Measurements from ENCODE around the gene FAAP20.
A peak's percentile ranks its signal among the peaks of the same experiment; 100 is the strongest.

Gene FAAP20

GRCh38 chr1:2195785-2196184 lies 1.2 kb upstream of the FAAP20 start:
- DNase-seq (ENCODE audit: low read depth in 3 of 3): no peak

DNA sequence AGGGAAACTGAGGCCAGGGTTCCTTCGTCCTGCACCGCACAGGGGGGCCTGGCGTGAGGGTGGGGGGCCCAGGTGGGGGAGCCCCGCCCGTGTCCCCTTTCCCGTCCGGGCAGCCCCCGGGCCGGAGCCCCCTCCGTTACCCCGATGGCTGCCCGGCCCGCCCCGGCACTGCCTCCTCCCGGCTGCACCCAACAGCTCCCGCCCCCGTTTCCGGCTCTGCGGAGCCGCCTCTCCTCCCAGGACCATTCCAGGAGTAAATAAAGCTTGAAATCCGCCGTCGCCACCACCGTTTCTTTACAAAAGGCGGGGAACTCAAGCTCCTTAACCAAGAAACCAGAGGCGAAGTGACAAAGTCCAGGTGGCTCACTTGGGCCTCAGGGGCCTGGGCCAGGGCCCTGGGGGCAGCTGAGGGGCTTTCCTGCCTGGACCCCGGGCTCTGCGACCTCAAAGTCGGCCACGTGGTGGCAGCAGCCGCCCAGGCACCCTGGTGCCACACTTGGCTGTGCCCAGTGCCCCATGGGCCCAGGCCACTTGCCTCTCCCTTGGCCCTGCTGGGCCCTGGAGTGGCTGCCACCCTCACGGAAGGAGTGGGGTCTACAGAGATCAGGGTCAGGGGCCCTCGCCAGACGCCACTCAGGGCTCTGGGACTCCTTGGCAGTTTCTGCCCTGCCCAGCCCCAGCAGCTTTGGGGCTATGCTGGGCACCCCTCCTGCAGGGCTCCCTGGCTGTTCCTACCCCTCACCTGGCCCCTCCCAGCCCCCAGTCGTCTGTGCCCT lies 514 bp upstream of the FAAP20 start:
- DNase-seq (ENCODE audit: low read depth in 3 of 3): peak; percentile 71 to 87 (median 74)

DNA sequence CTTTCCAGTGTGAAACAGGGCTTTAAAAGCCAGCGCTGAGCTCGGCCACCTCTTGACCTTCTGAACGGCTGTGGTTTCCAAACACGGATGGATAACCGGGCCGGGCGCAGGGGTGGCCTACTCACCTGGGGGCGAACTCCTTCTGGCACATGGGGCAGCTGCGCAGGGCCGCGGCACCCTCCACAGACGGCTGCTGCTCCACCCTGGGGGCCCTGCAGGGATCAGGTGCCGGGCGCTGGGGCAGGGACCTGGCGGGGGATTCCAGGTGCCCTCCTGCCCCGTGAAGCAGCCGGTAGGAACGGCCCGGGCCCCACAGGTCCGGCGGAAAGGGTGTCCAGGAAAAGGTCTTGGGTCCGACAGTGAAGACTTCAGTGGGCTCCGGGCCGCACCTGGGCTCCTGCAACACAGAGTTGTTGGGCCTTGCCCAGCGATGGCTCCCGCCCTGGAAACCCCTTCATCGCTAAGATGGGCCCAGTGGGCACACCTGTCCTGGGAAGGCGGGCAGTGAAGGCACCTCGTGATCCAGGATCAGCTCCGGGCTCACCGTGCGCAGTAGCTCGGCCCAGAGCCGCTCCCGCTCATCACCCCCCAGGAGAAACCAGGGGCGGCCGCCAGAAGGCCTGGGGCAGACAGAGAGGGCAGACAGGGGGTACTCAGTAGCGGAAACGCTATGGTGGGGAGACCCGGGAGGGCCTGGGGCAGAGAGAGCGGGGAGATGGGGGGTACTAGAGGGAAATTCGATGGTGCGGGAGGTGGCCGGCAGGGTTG lies 874 bp downstream of the FAAP20 start:
- no peak for DNase-seq (ENCODE audit: low read depth in 3 of 3)

DNA sequence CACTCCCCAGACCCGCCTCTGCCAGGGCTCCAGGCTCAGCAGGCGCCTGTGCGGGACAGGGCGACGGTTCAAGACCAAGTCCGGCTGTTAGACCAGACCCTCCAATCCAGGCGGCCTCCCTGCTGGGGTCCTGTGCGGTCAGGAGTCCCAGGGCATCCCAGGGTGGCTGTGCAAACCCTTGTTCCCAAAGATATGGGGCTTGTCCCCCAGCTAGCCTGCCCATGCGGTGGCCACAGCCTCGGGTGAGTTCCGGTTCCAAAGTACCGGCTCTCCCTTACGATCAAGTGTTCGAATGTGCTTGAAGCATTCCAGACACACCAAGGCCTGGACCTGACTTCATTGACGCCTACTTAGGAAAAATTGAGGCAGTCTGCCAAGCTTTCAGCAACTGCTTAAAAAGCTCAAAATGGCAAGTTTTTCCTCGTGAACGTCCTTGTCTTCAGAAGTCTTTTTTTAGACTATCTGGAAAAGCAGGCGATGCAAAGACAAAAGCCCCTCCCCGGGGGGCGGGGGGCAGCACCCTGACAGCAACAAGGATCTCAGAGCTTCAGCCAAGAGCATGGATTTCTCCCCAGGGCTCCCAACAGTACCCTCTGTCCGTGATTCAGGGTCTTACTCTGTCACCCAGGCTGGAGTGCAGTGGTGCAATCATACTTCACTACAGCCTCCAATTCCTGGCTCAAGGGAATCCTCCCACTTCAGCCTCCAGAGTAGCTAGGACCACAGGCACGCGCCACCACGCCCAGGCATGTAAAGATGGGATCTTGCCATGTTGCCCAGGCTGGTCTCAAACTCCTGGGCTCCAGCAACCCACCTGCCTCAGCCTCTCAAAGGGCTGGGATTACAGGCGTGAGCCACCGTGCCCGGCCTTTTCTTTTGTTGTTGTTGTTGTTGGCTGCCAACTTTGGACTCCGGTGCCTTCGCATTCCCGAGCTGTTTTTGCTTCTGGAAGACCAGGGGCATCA lies 2.3 kb downstream of the FAAP20 start:
- no peak for DNase-seq (ENCODE audit: low read depth in 3 of 3)

DNA sequence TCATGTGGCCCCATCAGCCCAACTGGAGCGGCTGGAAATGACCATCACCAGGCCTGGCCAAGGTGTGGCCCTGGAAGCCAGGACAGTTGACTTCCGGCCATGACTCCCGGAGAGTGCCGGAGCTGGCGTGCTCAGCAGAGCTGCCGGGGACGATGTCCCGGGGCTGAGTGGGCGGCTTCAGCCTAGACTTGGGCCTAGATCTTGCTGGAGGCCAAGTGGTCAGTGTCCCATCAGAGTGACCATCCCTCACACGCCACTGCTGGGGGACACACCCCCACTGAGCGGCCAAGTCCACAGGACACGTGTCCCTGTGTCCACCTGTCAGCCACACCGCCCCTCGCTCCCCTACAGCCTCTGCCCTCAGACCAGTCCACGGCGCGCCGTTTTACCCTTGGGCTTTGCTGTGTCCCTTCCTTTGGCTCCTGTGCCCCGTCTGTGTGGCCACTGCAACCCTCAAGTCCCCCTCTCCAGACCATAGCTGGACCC lies 4.0 kb downstream of the FAAP20 start:
- no peak for DNase-seq (ENCODE audit: low read depth in 3 of 3)

- peak; percentile 76 to 87 (median 76) for DNase-seq (ENCODE audit: low read depth in 3 of 3)
These were observed 4.8 kb downstream of the FAAP20 start for GRCh38 chr1:2189459-2190425.

- DNase-seq (ENCODE audit: low read depth in 3 of 3): no peak
These were observed 6.2 kb downstream of the FAAP20 start for GRCh38 chr1:2188336-2188735.

DNA sequence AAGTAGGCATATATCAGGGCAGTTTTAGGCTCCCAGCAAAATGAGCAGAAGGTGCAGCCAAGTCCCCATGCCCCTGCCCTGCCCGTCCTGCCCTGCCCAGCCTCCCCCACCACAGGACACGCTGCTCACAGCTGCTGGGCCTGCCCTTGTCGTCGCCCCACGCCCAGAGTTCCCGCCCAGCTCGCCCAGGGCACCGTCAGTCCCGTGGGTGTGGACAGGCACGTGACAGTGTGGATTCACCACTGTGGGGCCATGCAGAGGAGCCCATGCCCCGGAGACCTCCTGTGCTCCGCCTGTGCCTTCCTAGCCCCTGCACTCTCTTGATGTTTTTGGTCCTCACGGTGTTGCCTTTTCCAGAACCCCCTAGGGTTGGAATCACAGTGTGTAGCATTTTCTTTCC lies 7.0 kb downstream of the FAAP20 start:
- DNase-seq (ENCODE audit: low read depth in 3 of 3): no peak

- DNase-seq (ENCODE audit: low read depth in 3 of 3): no peak
These were observed 7.7 kb downstream of the FAAP20 start for GRCh38 chr1:2186901-2187300.

DNA sequence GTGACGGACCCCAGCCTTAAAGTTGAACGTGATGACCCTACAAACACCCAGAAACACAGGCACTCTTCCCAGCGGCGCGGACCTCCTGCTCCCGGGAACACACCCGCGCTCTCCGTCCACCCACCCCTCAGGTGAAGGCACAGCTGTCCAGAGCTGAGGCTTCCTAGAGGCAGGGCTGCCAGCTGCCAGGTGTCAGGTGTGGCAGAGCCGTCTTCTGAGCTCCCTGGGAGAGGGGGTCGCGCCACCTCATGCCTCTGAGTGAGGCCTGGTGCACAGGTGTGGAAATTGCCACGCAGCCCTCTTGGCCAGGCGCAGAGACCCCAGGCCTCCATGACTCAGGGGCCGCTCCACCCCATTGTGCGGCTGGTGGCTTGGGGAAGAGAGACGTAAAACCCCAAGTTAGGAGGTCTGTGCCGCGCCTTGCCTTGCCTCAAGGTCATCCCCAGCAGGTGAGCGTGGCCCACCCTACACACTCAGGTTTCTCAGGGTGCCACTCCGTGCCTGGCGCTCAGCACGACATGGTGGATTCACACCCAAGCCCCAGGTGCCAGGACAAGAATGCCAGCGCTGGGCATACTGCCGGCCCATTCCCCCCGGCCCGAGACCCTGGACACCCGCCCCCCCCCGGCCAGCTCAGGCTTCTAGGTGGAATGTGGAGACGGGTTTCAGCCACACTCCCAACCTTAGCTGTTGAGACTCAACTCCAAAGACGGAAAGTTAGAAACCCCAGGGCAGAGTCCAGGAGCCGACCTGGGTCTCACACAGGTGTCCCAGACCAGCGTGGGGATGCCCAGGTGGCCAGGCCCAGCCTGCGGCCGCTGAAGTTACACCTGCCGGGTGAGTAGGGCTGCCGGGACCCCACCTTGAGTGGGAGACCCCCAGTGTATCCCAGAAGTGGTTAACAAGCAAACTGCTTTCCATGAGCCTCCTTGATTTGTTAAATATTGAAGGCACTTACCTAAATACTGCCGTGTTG lies 8.4 kb downstream of the FAAP20 start:
- no peak for DNase-seq (ENCODE audit: low read depth in 3 of 3)

DNA sequence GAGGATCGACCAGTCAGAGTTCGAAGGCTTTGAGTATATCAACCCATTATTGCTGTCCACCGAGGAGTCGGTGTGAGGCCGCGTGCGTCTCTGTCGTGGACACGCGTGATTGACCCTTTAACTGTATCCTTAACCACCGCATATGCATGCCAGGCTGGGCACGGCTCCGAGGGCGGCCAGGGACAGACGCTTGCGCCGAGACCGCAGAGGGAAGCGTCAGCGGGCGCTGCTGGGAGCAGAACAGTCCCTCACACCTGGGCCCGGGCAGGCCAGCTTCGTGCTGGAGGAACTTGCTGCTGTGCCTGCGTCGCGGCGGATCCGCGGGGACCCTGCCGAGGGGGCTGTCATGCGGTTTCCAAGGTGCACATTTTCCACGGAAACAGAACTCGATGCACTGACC lies 9.6 kb downstream of the FAAP20 start:
- DNase-seq (ENCODE audit: low read depth in 3 of 3): no peak

GRCh38 chr1:2184531-2184930 lies 10.0 kb downstream of the FAAP20 start:
- DNase-seq (ENCODE audit: low read depth in 3 of 3): no peak

GRCh38 chr1:2183937-2184334 lies 10.6 kb downstream of the FAAP20 start:
- no peak for DNase-seq (ENCODE audit: low read depth in 3 of 3)

DNA sequence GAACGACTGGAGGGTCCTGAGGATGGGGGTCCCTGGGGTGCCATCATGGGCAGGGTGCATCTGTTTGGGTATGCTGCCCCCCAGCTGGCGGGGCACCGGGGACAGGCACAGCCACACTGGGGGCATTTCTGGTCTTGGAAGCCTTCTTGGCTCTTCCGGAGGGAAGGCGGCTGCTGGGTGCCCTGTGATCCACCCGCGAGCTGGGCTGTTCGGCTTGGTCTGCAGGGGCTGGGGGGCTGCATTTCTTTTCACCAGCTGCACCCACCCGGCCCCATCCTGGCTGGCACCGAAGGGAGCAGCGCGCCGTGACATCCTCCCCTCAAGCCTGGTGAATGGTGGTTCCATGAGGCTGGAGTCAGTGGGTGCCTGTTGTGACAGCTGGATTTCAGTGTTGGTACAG lies 12.2 kb downstream of the FAAP20 start:
- DNase-seq (ENCODE audit: low read depth in 3 of 3): no peak

DNA sequence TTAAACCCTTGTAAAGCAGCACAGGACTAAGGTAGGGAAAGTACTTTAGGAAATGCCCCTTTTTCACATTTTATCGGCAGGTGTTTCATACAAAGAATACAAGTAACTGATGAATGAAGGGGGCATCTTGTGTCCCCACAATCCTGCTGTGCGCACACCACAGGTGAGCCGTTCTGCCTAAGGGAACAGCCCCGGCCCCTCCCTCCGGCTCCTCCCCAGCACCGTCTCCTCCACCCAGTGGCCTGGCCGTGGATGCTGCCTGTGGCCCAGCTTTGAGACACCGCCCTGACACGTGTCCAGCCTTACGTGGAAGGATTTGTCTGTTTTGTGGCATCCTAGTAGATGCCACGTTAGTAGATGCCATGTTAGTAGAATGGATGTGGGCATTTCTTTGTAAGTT lies 12.8 kb downstream of the FAAP20 start:
- DNase-seq (ENCODE audit: low read depth in 3 of 3): no peak

DNA sequence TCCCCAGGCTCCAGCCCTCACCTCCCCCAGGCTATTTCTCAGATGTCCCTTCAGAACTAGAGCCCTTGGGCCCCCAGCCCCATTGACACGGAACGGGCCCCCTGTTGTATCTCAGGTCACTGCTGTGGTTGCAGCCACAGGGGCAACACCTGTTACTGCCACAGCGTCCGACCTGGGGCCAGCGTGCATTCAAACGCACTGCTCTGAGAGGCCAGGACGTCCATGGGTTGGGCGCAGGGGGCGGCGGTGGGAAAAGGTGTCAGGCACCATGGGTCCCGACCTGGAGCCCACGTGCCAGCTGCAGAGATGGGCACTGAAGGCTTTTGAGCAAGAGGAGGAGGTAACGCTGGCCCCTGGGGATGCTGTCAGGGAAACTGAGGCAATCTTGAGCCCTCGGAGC lies 13.3 kb downstream of the FAAP20 start:
- no peak for DNase-seq (ENCODE audit: low read depth in 3 of 3)

- DNase-seq (ENCODE audit: low read depth in 3 of 3): no peak
These were observed 14.0 kb downstream of the FAAP20 start for GRCh38 chr1:2180297-2181245.

GRCh38 chr1:2179283-2180013 lies 15.1 kb downstream of the FAAP20 start:
- no peak for DNase-seq (ENCODE audit: low read depth in 3 of 3)

All from stimulated activated CD4-positive, alpha-beta T cell treated with anti-CD3 and anti-CD28 coated beads, TNF-alpha, amount 100 ng/mL, for 24 hours (primary cell).